Measurements from ENCODE around the gene NHLH2.

Gene NHLH2

DNA sequence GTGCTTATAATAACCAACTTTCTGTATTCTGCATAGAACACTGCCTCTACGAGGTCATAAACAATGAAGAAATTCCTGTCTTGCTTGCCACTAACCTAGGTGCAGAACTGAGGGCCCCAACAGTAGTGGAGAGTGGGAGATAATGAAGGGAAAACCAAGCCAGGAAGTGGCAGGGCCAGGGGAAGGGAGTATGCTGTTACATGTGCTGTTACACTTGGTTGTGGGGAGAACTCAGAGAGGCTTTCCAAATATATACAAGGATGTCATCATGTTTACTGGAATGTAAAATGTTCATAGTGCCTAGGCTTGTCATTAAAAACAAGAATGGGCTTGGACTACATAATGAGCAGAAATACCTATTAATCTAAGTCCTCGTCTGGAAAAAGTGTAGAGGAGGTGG is 31.1 kb downstream of the NHLH2 start:
- H4K20me1 ChIP-seq (ENCODE audit: insufficient read depth, low read length), result no peaks in the 10 kb centered on the region
- H3K9me3 ChIP-seq (ENCODE audit: insufficient read depth, low read length, severe bottlenecking), result no peaks in the 10 kb centered on the region
- no peak overlapping the region for H3K27ac ChIP-seq (ENCODE audit: low read length)
- no peak overlapping the region for H3K4me3 ChIP-seq (ENCODE audit: low read depth in 1 of 2, low read length in 2 of 2)
- no peak overlapping the region for H3K4me2 ChIP-seq (ENCODE audit: insufficient read depth, low read length)
- no peaks in the 10 kb centered on the region for H3K36me3 ChIP-seq (ENCODE audit: insufficient read depth, low read length)
- TF ChIP-seq, protein P1, sequence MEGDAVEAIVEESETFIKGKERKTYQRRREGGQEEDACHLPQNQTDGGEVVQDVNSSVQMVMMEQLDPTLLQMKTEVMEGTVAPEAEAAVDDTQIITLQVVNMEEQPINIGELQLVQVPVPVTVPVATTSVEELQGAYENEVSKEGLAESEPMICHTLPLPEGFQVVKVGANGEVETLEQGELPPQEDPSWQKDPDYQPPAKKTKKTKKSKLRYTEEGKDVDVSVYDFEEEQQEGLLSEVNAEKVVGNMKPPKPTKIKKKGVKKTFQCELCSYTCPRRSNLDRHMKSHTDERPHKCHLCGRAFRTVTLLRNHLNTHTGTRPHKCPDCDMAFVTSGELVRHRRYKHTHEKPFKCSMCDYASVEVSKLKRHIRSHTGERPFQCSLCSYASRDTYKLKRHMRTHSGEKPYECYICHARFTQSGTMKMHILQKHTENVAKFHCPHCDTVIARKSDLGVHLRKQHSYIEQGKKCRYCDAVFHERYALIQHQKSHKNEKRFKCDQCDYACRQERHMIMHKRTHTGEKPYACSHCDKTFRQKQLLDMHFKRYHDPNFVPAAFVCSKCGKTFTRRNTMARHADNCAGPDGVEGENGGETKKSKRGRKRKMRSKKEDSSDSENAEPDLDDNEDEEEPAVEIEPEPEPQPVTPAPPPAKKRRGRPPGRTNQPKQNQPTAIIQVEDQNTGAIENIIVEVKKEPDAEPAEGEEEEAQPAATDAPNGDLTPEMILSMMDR (IDR thresholded peaks at IDR 0.05; ENCODE audit: borderline replicate concordance, extremely low read depth, low read length, poor library complexity, severe bottlenecking), result no peak
- no peak for TF ChIP-seq EZH2 (IDR thresholded peaks at IDR 0.05; ENCODE audit: borderline replicate concordance, low read depth, low read length, severe bottlenecking)
- H3K79me2 ChIP-seq (ENCODE audit: insufficient read depth, low read length), result no peaks in the 10 kb centered on the region
- no peaks in the 10 kb centered on the region for H3K27me3 ChIP-seq (ENCODE audit: insufficient read depth, low read length, poor library complexity)
- no peak overlapping the region for H2AFZ ChIP-seq (ENCODE audit: low read depth, low read length)
- no peak for DNase-seq
- ATAC-seq (ENCODE audit: insufficient read depth, low read depth), result no peak
- no peak overlapping the region for H3K9ac ChIP-seq (ENCODE audit: low read depth, low read length)
- H3K4me1 ChIP-seq (ENCODE audit: insufficient read depth, low read length), result no peaks in the 10 kb centered on the region

DNA sequence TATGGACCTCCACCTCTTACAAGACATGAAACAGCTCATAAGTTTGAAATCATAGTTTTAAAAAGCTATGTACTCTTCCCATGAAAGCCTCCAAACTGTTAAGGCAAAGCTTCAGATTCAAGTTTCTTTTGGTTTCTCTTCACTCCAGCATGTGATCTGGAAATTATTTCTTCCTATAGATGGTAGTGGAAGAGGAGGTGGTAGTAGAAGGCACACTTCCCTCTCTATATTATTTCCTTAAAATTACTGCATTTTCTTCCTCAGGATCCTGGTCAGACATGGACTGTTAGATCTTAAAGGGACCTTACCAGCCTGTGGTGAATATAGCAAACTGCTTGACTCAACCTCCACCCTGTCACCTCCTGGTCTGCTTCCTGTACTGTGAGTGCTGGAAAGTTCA is 31.9 kb downstream of the NHLH2 start:
- no peak overlapping the region for H3K4me2 ChIP-seq (ENCODE audit: insufficient read depth, low read length)
- H3K4me1 ChIP-seq (ENCODE audit: insufficient read depth, low read length), result no peaks in the 10 kb centered on the region
- no peaks in the 10 kb centered on the region for H3K36me3 ChIP-seq (ENCODE audit: insufficient read depth, low read length)
- H3K27ac ChIP-seq (ENCODE audit: low read length), result no peak overlapping the region
- no peaks in the 10 kb centered on the region for H3K79me2 ChIP-seq (ENCODE audit: insufficient read depth, low read length)
- H3K27me3 ChIP-seq (ENCODE audit: insufficient read depth, low read length, poor library complexity), result no peaks in the 10 kb centered on the region
- no peak overlapping the region for H3K4me3 ChIP-seq (ENCODE audit: low read depth in 1 of 2, low read length in 2 of 2)
- no peak overlapping the region for H3K9ac ChIP-seq (ENCODE audit: low read depth, low read length)
- ATAC-seq (ENCODE audit: insufficient read depth, low read depth), result no peak
- no peak for DNase-seq
- TF ChIP-seq EZH2 (IDR thresholded peaks at IDR 0.05; ENCODE audit: borderline replicate concordance, low read depth, low read length, severe bottlenecking), result no peak
- TF ChIP-seq, protein P1 (IDR thresholded peaks at IDR 0.05; ENCODE audit: borderline replicate concordance, extremely low read depth, low read length, poor library complexity, severe bottlenecking), result no peak
- H3K9me3 ChIP-seq (ENCODE audit: insufficient read depth, low read length, severe bottlenecking), result no peaks in the 10 kb centered on the region
- no peak overlapping the region for H2AFZ ChIP-seq (ENCODE audit: low read depth, low read length)
- H4K20me1 ChIP-seq (ENCODE audit: insufficient read depth, low read length), result no peaks in the 10 kb centered on the region

DNA sequence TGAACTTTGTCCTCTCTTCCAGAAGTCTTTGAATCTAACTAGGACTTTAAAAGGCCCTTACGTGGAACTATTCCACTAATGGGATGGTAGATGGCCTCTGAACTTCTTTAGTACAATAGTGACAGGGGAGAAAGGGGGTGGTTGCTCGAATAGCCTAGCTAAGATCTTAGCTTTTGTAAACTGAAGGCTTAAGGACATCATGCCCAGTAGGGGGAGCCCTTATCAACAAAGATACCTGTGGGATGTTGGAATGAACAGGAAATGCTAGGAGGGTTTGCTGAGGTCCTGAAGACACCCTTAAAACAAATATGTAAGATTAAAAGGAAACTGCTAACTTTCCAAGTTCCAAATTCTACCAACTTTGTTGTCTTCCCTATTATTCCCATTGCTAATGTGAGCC is 33.2 kb downstream of the NHLH2 start:
- H3K27me3 ChIP-seq (ENCODE audit: insufficient read depth, low read length, poor library complexity), result no peaks in the 10 kb centered on the region
- no peaks in the 10 kb centered on the region for H3K9me3 ChIP-seq (ENCODE audit: insufficient read depth, low read length, severe bottlenecking)
- no peak overlapping the region for H2AFZ ChIP-seq (ENCODE audit: low read depth, low read length)
- no peaks in the 10 kb centered on the region for H3K36me3 ChIP-seq (ENCODE audit: insufficient read depth, low read length)
- no peak overlapping the region for H3K9ac ChIP-seq (ENCODE audit: low read depth, low read length)
- H3K4me3 ChIP-seq (ENCODE audit: low read depth in 1 of 2, low read length in 2 of 2), result no peak overlapping the region
- H4K20me1 ChIP-seq (ENCODE audit: insufficient read depth, low read length), result no peaks in the 10 kb centered on the region
- ATAC-seq (ENCODE audit: insufficient read depth, low read depth) (peak; percentile 78; the same call in 1 of the 3 replicates), DNase-seq (peak; percentile 54)
- H3K79me2 ChIP-seq (ENCODE audit: insufficient read depth, low read length), result no peaks in the 10 kb centered on the region
- no peak for TF ChIP-seq EZH2 (IDR thresholded peaks at IDR 0.05; ENCODE audit: borderline replicate concordance, low read depth, low read length, severe bottlenecking)
- TF ChIP-seq, protein P1 (IDR thresholded peaks at IDR 0.05; ENCODE audit: borderline replicate concordance, extremely low read depth, low read length, poor library complexity, severe bottlenecking), result peak; percentile 85
- H3K4me2 ChIP-seq (ENCODE audit: insufficient read depth, low read length), result no peak overlapping the region
- no peaks in the 10 kb centered on the region for H3K4me1 ChIP-seq (ENCODE audit: insufficient read depth, low read length)
- no peak overlapping the region for H3K27ac ChIP-seq (ENCODE audit: low read length)

DNA sequence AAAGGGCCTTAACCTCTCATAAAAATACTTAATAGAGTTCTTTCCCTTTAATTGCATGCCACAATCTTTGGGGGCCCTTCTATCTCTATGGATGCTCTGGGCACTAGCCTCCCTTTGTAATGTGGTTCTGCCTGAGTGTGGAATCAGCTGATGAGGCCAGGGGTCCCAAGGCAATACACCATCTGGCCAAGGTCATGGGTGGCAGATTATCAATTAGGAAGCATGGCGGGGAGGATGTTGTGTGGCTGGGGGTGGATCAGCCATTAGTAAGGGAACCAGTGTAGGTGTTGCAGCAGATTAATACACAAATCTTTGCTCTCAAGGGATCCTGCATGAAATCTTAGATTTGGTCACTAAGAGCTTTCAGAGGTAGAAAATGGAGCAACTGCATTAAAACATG is 35.3 kb downstream of the NHLH2 start:
- Histone ChIP-seq H2AFZ (ENCODE audit: low read depth, low read length) (no peak overlapping the region), H3K9me3 (ENCODE audit: insufficient read depth, low read length, severe bottlenecking) (no peaks in the 10 kb centered on the region), H3K4me1 (ENCODE audit: insufficient read depth, low read length) (no peaks in the 10 kb centered on the region), H4K20me1 (ENCODE audit: insufficient read depth, low read length) (no peaks in the 10 kb centered on the region), H3K27ac (ENCODE audit: low read length) (no peak overlapping the region), H3K4me3 (ENCODE audit: low read depth in 1 of 2, low read length in 2 of 2) (no peak overlapping the region), H3K9ac (ENCODE audit: low read depth, low read length) (no peak overlapping the region), H3K4me2 (ENCODE audit: insufficient read depth, low read length) (no peak overlapping the region), H3K79me2 (ENCODE audit: insufficient read depth, low read length) (no peaks in the 10 kb centered on the region), H3K27me3 (ENCODE audit: insufficient read depth, low read length, poor library complexity) (no peaks in the 10 kb centered on the region), H3K36me3 (ENCODE audit: insufficient read depth, low read length) (no peaks in the 10 kb centered on the region)
- TF ChIP-seq, protein P1 (IDR thresholded peaks at IDR 0.05; ENCODE audit: borderline replicate concordance, extremely low read depth, low read length, poor library complexity, severe bottlenecking), result no peak
- no peak for TF ChIP-seq EZH2 (IDR thresholded peaks at IDR 0.05; ENCODE audit: borderline replicate concordance, low read depth, low read length, severe bottlenecking)
- DNase-seq (no peak), ATAC-seq (ENCODE audit: insufficient read depth, low read depth) (no peak)
